Activated B cell treated with CpG ODN at 0.5 μM for 24 hours (primary cell): ENCODE results near the gene MPI. TPM values are rescaled to one million over a fixed set of nuclear protein-coding genes. Genes with fewer than 3 reads are reported as not detected.

ENCODE experiments used
- ATAC-seq: fragments of 200-7000 bp; cut with Tn5 transposase; one replicate; pipeline ENCODE4 v1.10.0; 2021; ENCODE audit warnings: low read depth, mild to moderate bottlenecking, moderate library complexity
- CTCF ChIA-PET: fragments of 350-600 bp; sonication (Branson Sonifier 250); formaldehyde crosslinking; loops from one replicate; lab custom pipeline; 2021; ENCODE audit warnings: antibody characterized with exemption; lab: Charles Lee
- POLR2A ChIA-PET: fragments of 350-600 bp; sonication (Branson Sonifier 250); formaldehyde crosslinking; loops from one replicate; lab custom pipeline; 2021; ENCODE audit warnings: antibody characterized with exemption; lab: Charles Lee
- DNase-seq: peaks from one replicate; pipeline ENCODE4 v3.0.0; 2022
- H3K27ac Mint-ChIP-seq: one replicate; pipeline ENCODE4 v1.8.0; 2020; ENCODE audit warnings: mixed read lengths
- H3K27me3 Mint-ChIP-seq: one replicate; pipeline ENCODE4 v1.8.0; 2021; ENCODE audit warnings: mixed read lengths
- H3K36me3 Mint-ChIP-seq: one replicate; pipeline ENCODE4 v1.8.0; 2021; ENCODE audit warnings: low read depth, mixed read lengths
- H3K4me1 Mint-ChIP-seq: one replicate; pipeline ENCODE4 v1.8.0; 2021; ENCODE audit warnings: mixed read lengths
- H3K4me3 Mint-ChIP-seq: one replicate; pipeline ENCODE4 v1.8.0; 2020; ENCODE audit warnings: mild to moderate bottlenecking, mixed read lengths
- H3K9me3 Mint-ChIP-seq: one replicate; pipeline ENCODE4 v1.8.0; 2020; ENCODE audit warnings: mixed read lengths
- CTCF ChIP-seq: fragments of 200-600 bp; IDR thresholded peaks from one replicate; pipeline ENCODE4 v1.8.0; 2022; ENCODE audit warnings: antibody characterized with exemption, mild to moderate bottlenecking
- intact Hi-C: fragments of 100-400 bp; cut with micrococcal nuclease; formaldehyde crosslinking; loops from one replicate; pipeline ENCODE4 v1.15.1; 2024
- total RNA-seq: library from RNA; stranded (reverse); gene quantifications from 2 replicates; pipeline ENCODE4 v1.2.3, GENCODE V29; 2022

MPI gene
- total RNA-seq, 1 donor from 2014 or later, result 33.1 TPM

GRCh38 chr15:74865316-74865715, 24.5 kb upstream of the MPI start:
- DNase-seq (no peak), ATAC-seq (no peak)
- ChIA-PET POLR2A (interaction anchor here (0.7 to 0.8 kb wide), 2 partner anchors 10 to 18 kb away, joined by 3 to 11 read pairs; no protein-coding TSS in a partner anchor), CTCF (no interaction called here)
- Mint-ChIP-seq H3K4me3 (no peak overlapping the region), H3K27ac (no peak overlapping the region), H3K9me3 (no peaks in the 10 kb centered on the region), H3K27me3 (no peaks in the 10 kb centered on the region), H3K36me3 (peaks cover 49% of the 10 kb centered on the region), H3K4me1 (peaks cover 63% of the 10 kb centered on the region)
- TF ChIP-seq CTCF, result no peak
- intact Hi-C loops, result no loop called here

GRCh38 chr15:74866090-74866489, 23.8 kb upstream of the MPI start:
- Mint-ChIP-seq H3K4me1 (peaks cover 71% of the 10 kb centered on the region), H3K9me3 (no peaks in the 10 kb centered on the region), H3K36me3 (peaks cover 55% of the 10 kb centered on the region), H3K27me3 (no peaks in the 10 kb centered on the region), H3K27ac (peak overlapping the region; percentile 46), H3K4me3 (no peak overlapping the region)
- no peak for DNase-seq
- no peak for ATAC-seq
- intact Hi-C loops, result no loop called here
- TF ChIP-seq CTCF, result no peak
- CTCF ChIA-PET, result interaction anchor here (1.3 kb wide), 1 partner anchor 13 kb away, joined by 3 read pairs; no protein-coding TSS in a partner anchor
- POLR2A ChIA-PET, result interaction anchor here (0.7 to 0.8 kb wide), 3 partner anchors 9 to 87 kb away, joined by 3 to 11 read pairs (median 5); no protein-coding TSS in a partner anchor

GRCh38 chr15:74867466-74868038, 22.3 kb upstream of the MPI start:
- ChIA-PET CTCF (interaction anchor here (1.3 to 1.9 kb wide), 2 partner anchors 15 to 34 kb away, joined by 3 to 8 read pairs; no protein-coding TSS in a partner anchor), POLR2A (interaction anchor here (3.2 to 3.8 kb wide), 2 partner anchors 10 to 39 kb away, joined by 17 to 35 read pairs; partner anchors contain the start of gene FAM219B)
- TF ChIP-seq CTCF, result no peak
- ATAC-seq, result no peak
- H3K27me3 Mint-ChIP-seq, result no peaks in the 10 kb centered on the region
- no peak for DNase-seq
- no peaks in the 10 kb centered on the region for H3K9me3 Mint-ChIP-seq
- peak overlapping the region; percentile 45 for H3K4me3 Mint-ChIP-seq
- H3K36me3 Mint-ChIP-seq, result peaks cover 53% of the 10 kb centered on the region
- H3K27ac Mint-ChIP-seq, result peak overlapping the region; percentile 60
- peaks cover 82% of the 10 kb centered on the region for H3K4me1 Mint-ChIP-seq
- intact Hi-C loops, result no loop called here

- Mint-ChIP-seq H3K9me3 (no peaks in the 10 kb centered on the region), H3K36me3 (peaks cover 58% of the 10 kb centered on the region), H3K4me3 (peak overlapping the region; percentile 12), H3K27ac (peak overlapping the region; percentile 60), H3K4me1 (peaks cover 86% of the 10 kb centered on the region), H3K27me3 (no peaks in the 10 kb centered on the region)
- POLR2A ChIA-PET, result interaction anchor here (3.2 to 3.8 kb wide), 2 partner anchors 10 to 38 kb away, joined by 17 to 35 read pairs; partner anchors contain the start of gene FAM219B
- intact Hi-C loops, result no loop called here
- no peak for TF ChIP-seq CTCF
- CTCF ChIA-PET, result interaction anchor here (1.9 kb wide), 1 partner anchor 34 kb away, joined by 8 read pairs; no protein-coding TSS in a partner anchor
- no peak for ATAC-seq
- no peak for DNase-seq
These were observed 21.8 kb upstream of the MPI start for GRCh38 chr15:74868059-74868458.

GRCh38 chr15:74869372-74869725, 20.5 kb upstream of the MPI start:
- CTCF ChIA-PET, result interaction anchor here (0.6 to 2.6 kb wide), 6 partner anchors 21 to 83 kb away, joined by 3 to 18 read pairs (median 3); partner anchors contain the start of genes MPI and ULK3
- peak overlapping the region; percentile 82 for H3K4me3 Mint-ChIP-seq
- no peaks in the 10 kb centered on the region for H3K9me3 Mint-ChIP-seq
- ATAC-seq, result no peak
- peak overlapping the region; percentile 92 for H3K27ac Mint-ChIP-seq
- DNase-seq, result no peak
- no peaks in the 10 kb centered on the region for H3K27me3 Mint-ChIP-seq
- POLR2A ChIA-PET, result interaction anchor here (0.6 to 3.8 kb wide), 16 partner anchors 12 to 173 kb away, joined by 3 to 35 read pairs (median 6); partner anchors contain the start of genes FAM219B, MPI and ULK3
- no peak for TF ChIP-seq CTCF
- intact Hi-C loops, result no loop called here
- H3K4me1 Mint-ChIP-seq, result peaks cover 85% of the 10 kb centered on the region
- H3K36me3 Mint-ChIP-seq, result peaks cover 54% of the 10 kb centered on the region
